ENCODE results near the gene DPP6. TPM values are rescaled to one million over a fixed set of nuclear protein-coding genes. Genes with fewer than 3 reads are reported as not detected.

The DPP6 gene
- total and polyA plus RNA-seq, 9 of the 15 experiments (the other 6 are each of a cell fraction or from before 2014, with no cell fraction given) = not detected

DNA sequence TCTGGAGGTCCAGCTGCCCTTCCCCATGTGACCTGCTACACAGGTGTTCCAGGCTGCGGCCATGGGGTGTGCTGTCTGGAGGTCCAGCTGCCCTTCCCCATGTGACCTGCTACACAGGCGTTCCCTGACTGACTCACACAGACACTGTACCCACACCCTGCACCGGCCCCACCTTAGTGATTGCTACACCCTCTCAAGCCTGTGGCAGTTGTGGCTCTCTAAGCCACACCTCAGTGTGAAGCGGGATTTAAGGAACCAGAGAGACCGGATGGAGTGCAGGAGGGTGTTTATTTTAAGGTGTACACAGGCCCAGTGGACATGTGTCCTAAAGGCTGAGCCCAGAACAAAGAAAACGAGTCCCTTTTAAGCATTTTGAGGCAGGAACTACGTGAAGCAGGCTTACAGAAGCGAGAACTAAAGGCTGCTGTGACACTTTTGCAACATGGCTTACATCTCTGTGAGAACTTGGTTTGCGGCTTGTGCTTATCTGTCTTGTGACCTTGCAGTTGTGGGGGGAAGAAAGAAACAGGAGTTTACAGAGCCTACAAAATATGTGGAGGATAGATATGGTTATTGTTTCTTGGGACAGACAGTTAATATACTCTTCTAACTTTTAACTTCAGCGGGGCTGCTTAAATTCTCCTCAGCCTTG lies 624.4 kb downstream of the DPP6 start (continued):
- TF ChIP-seq, protein P1, sequence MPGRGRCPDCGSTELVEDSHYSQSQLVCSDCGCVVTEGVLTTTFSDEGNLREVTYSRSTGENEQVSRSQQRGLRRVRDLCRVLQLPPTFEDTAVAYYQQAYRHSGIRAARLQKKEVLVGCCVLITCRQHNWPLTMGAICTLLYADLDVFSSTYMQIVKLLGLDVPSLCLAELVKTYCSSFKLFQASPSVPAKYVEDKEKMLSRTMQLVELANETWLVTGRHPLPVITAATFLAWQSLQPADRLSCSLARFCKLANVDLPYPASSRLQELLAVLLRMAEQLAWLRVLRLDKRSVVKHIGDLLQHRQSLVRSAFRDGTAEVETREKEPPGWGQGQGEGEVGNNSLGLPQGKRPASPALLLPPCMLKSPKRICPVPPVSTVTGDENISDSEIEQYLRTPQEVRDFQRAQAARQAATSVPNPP (IDR thresholded peaks at IDR 0.05; ENCODE audit: borderline replicate concordance, insufficient read depth, insufficient read length) = no peak
- TF ChIP-seq KHSRP (IDR thresholded peaks at IDR 0.05) = no peak
- TF ChIP-seq, protein P2, sequence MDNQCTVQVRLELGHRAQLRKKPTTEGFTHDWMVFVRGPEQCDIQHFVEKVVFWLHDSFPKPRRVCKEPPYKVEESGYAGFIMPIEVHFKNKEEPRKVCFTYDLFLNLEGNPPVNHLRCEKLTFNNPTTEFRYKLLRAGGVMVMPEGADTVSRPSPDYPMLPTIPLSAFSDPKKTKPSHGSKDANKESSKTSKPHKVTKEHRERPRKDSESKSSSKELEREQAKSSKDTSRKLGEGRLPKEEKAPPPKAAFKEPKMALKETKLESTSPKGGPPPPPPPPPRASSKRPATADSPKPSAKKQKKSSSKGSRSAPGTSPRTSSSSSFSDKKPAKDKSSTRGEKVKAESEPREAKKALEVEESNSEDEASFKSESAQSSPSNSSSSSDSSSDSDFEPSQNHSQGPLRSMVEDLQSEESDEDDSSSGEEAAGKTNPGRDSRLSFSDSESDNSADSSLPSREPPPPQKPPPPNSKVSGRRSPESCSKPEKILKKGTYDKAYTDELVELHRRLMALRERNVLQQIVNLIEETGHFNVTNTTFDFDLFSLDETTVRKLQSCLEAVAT (IDR thresholded peaks at IDR 0.05) = peak; percentile 27 to 90; a peak in 3 of 4 replicates
- no peak for TF ChIP-seq ZNF668 (CRISPR knock-in tag; IDR thresholded peaks at IDR 0.05)
- TF ChIP-seq, protein P3, sequence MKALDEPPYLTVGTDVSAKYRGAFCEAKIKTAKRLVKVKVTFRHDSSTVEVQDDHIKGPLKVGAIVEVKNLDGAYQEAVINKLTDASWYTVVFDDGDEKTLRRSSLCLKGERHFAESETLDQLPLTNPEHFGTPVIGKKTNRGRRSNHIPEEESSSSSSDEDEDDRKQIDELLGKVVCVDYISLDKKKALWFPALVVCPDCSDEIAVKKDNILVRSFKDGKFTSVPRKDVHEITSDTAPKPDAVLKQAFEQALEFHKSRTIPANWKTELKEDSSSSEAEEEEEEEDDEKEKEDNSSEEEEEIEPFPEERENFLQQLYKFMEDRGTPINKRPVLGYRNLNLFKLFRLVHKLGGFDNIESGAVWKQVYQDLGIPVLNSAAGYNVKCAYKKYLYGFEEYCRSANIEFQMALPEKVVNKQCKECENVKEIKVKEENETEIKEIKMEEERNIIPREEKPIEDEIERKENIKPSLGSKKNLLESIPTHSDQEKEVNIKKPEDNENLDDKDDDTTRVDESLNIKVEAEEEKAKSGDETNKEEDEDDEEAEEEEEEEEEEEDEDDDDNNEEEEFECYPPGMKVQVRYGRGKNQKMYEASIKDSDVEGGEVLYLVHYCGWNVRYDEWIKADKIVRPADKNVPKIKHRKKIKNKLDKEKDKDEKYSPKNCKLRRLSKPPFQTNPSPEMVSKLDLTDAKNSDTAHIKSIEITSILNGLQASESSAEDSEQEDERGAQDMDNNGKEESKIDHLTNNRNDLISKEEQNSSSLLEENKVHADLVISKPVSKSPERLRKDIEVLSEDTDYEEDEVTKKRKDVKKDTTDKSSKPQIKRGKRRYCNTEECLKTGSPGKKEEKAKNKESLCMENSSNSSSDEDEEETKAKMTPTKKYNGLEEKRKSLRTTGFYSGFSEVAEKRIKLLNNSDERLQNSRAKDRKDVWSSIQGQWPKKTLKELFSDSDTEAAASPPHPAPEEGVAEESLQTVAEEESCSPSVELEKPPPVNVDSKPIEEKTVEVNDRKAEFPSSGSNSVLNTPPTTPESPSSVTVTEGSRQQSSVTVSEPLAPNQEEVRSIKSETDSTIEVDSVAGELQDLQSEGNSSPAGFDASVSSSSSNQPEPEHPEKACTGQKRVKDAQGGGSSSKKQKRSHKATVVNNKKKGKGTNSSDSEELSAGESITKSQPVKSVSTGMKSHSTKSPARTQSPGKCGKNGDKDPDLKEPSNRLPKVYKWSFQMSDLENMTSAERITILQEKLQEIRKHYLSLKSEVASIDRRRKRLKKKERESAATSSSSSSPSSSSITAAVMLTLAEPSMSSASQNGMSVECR (CRISPR knock-in tag; IDR thresholded peaks at IDR 0.05) = 0 out of 2 replicates have a peak, but pooled peaks have one; percentile 68
- TF ChIP-seq, protein P4, sequence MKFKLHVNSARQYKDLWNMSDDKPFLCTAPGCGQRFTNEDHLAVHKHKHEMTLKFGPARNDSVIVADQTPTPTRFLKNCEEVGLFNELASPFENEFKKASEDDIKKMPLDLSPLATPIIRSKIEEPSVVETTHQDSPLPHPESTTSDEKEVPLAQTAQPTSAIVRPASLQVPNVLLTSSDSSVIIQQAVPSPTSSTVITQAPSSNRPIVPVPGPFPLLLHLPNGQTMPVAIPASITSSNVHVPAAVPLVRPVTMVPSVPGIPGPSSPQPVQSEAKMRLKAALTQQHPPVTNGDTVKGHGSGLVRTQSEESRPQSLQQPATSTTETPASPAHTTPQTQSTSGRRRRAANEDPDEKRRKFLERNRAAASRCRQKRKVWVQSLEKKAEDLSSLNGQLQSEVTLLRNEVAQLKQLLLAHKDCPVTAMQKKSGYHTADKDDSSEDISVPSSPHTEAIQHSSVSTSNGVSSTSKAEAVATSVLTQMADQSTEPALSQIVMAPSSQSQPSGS (CRISPR knock-in tag; IDR thresholded peaks at IDR 0.05) = no peak
- TF ChIP-seq PRMT5 (CRISPR knock-in tag; IDR thresholded peaks at IDR 0.05) = no peak
- peak; percentile 70 for TF ChIP-seq MBD2 (IDR thresholded peaks at IDR 0.05; ENCODE audit: borderline replicate concordance, low read depth)
- TF ChIP-seq, protein P5, sequence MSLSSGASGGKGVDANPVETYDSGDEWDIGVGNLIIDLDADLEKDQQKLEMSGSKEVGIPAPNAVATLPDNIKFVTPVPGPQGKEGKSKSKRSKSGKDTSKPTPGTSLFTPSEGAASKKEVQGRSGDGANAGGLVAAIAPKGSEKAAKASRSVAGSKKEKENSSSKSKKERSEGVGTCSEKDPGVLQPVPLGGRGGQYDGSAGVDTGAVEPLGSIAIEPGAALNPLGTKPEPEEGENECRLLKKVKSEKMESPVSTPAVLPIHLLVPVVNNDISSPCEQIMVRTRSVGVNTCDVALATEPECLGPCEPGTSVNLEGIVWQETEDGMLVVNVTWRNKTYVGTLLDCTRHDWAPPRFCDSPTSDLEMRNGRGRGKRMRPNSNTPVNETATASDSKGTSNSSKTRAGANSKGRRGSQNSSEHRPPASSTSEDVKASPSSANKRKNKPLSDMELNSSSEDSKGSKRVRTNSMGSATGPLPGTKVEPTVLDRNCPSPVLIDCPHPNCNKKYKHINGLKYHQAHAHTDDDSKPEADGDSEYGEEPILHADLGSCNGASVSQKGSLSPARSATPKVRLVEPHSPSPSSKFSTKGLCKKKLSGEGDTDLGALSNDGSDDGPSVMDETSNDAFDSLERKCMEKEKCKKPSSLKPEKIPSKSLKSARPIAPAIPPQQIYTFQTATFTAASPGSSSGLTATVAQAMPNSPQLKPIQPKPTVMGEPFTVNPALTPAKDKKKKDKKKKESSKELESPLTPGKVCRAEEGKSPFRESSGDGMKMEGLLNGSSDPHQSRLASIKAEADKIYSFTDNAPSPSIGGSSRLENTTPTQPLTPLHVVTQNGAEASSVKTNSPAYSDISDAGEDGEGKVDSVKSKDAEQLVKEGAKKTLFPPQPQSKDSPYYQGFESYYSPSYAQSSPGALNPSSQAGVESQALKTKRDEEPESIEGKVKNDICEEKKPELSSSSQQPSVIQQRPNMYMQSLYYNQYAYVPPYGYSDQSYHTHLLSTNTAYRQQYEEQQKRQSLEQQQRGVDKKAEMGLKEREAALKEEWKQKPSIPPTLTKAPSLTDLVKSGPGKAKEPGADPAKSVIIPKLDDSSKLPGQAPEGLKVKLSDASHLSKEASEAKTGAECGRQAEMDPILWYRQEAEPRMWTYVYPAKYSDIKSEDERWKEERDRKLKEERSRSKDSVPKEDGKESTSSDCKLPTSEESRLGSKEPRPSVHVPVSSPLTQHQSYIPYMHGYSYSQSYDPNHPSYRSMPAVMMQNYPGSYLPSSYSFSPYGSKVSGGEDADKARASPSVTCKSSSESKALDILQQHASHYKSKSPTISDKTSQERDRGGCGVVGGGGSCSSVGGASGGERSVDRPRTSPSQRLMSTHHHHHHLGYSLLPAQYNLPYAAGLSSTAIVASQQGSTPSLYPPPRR (CRISPR knock-in tag; IDR thresholded peaks at IDR 0.05; ENCODE audit: borderline replicate concordance) = no peak
- no peak for TF ChIP-seq FOXJ3 (CRISPR knock-in tag; IDR thresholded peaks at IDR 0.05)
- TF ChIP-seq, protein P6, sequence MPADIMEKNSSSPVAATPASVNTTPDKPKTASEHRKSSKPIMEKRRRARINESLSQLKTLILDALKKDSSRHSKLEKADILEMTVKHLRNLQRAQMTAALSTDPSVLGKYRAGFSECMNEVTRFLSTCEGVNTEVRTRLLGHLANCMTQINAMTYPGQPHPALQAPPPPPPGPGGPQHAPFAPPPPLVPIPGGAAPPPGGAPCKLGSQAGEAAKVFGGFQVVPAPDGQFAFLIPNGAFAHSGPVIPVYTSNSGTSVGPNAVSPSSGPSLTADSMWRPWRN (IDR thresholded peaks at IDR 0.05; ENCODE audit: low read depth) = no peak
- no peak for TF ChIP-seq KAT8 (IDR thresholded peaks at IDR 0.05; ENCODE audit: low read depth)
- peak; percentile 55; the same call in 1 of the 2 replicates for TF ChIP-seq TAF7 (tag; IDR thresholded peaks at IDR 0.05)
